ENCODE measurements around the gene EXTL1.

The EXTL1 gene

DNA sequence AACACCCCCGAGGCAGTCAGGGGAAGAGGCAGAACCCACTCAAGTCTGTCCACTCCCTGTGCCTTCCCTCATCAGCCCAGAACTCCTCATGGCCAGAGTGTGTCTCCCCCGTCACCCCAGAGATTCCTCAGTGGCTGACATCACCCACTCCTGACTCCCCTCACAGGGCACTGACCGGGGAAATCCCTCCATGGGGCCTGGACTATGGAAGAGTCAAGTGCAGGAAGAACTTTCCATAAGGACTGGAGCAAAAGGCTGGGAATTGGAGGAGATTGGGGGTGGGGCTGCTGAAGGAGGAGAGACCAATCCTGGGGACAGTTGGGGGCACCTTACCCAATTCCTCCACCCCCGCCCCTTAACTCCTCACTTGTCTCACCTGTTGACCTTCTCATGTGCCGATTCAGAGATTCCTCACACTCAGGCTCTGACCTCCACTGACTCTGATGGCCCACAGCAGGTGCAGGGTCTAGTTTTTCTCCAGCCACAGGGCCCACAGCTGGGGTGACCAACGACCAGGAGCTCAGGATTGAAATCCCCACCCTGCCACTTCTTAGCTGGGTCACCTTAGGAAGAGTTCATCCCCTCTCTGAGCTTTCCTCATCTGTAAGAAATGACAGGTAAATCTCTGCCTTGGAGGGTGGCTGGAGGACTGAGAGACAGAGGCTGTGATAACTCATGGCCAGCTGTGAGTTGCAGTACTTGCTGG is 481 bp upstream of the EXTL1 start:
- intact Hi-C loops (cut with DNase I): no loop called here
- DNase-seq: no peak

- DNase-seq: peak in 1 of 10 donors; percentile 85
- intact Hi-C loops (cut with DNase I): no loop called here
Measured at GRCh38 chr1:26022404-26022779, 817 bp downstream of the EXTL1 start.

DNA sequence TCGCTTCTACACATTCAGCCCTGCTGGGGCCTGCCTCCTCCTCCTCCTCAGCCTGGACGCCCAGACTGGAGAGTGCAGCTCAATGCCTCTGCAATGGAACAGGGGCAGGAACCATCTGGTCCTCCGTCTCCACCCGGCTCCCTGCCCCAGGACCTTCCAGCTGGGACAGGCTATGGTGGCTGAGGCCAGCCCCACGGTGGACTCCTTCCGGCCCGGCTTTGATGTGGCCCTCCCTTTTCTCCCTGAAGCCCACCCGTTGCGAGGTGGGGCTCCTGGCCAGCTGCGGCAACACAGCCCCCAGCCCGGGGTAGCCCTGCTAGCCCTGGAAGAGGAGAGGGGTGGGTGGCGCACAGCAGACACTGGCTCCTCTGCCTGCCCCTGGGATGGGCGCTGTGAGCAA is 1.4 kb downstream of the EXTL1 start:
- intact Hi-C loops (cut with DNase I): no loop called here
- peak in 3 of 10 donors; percentile 19 to 86 (median 80) for DNase-seq

- no peak for DNase-seq
- intact Hi-C loops (cut with DNase I): no loop called here
Measured at GRCh38 chr1:26023826-26024225, 2.3 kb downstream of the EXTL1 start.

DNA sequence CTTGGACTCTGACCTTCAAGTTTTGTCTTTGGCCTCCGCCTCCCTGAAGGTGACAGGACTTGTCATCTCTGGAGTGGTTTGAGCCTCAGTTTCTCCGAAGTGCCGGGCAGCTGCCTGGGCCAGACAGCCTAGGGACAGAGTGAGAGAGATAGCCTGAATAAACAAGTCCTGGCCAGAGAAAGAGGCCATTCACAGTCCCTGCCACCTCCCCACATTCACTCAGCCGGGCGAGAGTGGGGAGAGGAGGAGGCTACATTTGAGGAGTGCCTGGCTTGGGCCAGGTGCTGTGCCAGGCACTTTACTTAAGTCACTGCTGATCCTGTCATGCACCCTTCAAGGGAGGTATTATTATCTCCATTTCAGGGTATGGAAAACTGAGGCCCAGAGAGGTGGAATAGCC is 3.5 kb downstream of the EXTL1 start:
- peak in 1 of 10 donors; percentile 81 for DNase-seq

GRCh38 chr1:26025517-26025916 is 3.9 kb downstream of the EXTL1 start:
- intact Hi-C loops (cut with DNase I): no loop called here
- DNase-seq: no peak

More for the DNA sequence above, 3.5 kb downstream of the EXTL1 start:
- intact Hi-C loops (cut with DNase I): no loop called here

GRCh38 chr1:26027716-26028489 is 6.3 kb downstream of the EXTL1 start:
- DNase-seq: peak in 2 of 10 donors; percentile 38 to 91

DNA sequence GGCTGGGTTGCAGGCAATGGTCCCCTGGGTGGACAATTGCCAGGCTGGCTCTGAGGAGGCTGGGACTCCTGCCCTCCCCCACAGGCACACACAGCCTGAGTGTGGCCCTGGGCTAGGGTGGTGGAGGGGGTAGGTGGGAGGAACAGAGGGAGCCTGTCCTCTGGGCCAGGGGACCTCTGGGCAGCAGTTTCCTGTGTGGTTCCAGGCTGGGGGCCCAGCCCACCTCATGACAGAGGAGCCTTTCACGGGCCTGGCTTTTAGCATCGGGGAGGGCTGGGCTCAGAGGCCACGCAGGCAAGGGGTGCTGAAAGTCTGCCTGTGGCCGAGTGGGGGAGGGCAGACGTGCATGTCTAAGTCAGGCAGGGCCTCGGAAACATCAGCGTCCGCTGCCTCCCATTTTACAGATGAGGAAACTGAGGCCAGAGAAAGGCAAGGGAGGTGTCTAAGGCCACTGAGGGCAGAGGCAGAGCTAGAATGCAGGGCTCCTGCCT is 7.0 kb downstream of the EXTL1 start:
- peak in 1 of 10 donors; percentile 85 for DNase-seq
- intact Hi-C loops (cut with DNase I): no loop called here

More at GRCh38 chr1:26027716-26028489, 6.3 kb downstream of the EXTL1 start:
- intact Hi-C loops (cut with DNase I): no loop called here

GRCh38 chr1:26029054-26029863 is 7.7 kb downstream of the EXTL1 start:
- intact Hi-C loops (cut with DNase I): no loop called here
- DNase-seq: peak in 1 of 10 donors; percentile 80

DNA sequence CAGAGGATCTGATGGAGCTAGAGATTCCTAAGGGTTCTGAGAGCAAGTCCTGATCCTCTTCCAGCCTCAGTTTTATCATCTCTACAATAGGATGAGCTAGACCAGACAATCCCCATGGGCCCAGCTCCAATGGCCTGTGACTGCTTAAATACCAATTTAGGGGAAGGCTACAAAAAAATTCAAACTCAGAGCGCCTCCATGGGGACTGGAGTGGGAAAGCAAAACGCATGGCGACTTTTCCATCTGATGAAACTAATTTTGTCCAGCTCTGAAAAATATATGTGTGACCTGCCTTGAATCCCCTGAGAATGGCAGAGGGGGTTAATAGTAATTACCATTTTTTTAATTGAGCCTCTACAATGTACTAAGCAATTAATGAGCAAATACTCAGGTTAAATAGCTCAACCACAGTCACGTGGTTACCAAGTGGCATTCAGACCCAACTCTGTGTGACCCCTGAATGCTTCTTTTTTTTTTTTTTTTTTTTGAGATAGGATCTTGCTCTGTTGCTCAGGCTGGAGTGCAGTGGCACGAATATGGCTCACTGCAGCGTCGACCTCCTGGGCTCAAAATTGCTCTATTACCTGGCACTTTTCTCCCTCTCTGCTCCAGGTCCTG is 8.4 kb downstream of the EXTL1 start:
- peak in 2 of 10 donors; percentile 30 to 32 for DNase-seq
- intact Hi-C loops (cut with DNase I): no loop called here

DNA sequence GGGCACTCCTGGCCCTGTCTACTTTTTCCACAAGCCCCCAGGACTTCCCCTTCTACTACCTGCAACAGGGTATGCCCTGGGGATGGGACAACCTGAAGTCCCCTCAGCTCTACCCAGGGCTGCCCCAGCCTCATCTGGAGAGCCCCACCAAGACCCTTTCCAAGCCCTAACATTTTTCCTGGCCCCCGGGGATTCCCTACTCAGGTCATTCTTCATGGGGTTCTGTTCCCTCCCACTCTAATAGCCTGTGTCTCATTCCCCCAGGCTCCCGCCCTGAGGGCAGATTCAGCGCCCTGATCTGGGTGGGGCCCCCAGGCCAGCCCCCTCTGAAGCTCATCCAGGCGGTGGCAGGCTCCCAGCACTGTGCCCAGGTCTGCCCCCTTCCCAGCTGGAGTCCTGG is 9.6 kb downstream of the EXTL1 start:
- DNase-seq: peak in 1 of 10 donors; percentile 55
- intact Hi-C loops (cut with DNase I): no loop called here

GRCh38 chr1:26031611-26032220 is 10.1 kb downstream of the EXTL1 start:
- no peak for DNase-seq
- intact Hi-C loops (cut with DNase I): no loop called here

DNA sequence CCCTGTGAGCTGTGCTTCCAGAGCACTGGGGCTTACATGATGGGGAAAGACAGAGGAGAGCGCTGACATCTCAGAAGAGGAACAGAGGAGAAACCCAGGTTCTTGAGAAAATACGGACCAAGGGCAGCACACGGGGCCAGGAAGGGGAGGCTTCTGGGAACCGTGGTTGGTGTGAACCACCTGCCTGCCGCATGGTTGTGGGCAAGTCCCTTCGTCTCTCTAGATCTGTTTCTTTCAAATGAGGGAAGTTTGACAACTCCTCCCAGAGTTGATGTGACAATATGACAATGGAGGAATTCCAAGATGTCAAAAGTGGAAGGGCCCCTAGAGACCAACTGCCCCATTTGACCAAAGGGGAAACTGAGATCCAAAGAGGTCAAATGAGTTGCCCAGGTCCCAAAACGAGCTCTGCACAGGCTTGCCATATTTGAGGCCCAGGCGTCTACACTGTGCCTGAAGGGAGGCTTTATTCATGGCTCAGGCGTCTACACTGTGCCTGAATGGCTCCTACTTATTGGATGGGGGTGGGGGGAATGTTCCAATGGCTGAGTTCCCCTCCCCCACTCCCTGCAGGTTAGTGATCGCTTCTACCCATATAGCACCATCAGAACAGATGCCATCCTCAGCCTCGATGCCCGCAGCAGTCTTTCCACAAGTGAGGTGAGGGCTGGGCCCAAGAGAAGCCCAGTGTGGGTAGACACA is 11.2 kb downstream of the EXTL1 start:
- peak in 1 of 10 donors; percentile 22 for DNase-seq
- intact Hi-C loops (cut with DNase I): no loop called here

GRCh38 chr1:26034504-26035202 is 13.1 kb downstream of the EXTL1 start:
- DNase-seq: peak in 1 of 10 donors; percentile 87
- intact Hi-C loops (cut with DNase I): loop anchor here (5.0 kb wide), 2 partner anchors 68 to 128 kb away; no protein-coding TSS in a partner anchor

GRCh38 chr1:26035203-26035958 is 13.8 kb downstream of the EXTL1 start:
- intact Hi-C loops (cut with DNase I): loop anchor here (5.0 kb wide), 2 partner anchors 67 to 127 kb away; no protein-coding TSS in a partner anchor
- DNase-seq: peak; percentile 92 to 99 (median 97)

DNA sequence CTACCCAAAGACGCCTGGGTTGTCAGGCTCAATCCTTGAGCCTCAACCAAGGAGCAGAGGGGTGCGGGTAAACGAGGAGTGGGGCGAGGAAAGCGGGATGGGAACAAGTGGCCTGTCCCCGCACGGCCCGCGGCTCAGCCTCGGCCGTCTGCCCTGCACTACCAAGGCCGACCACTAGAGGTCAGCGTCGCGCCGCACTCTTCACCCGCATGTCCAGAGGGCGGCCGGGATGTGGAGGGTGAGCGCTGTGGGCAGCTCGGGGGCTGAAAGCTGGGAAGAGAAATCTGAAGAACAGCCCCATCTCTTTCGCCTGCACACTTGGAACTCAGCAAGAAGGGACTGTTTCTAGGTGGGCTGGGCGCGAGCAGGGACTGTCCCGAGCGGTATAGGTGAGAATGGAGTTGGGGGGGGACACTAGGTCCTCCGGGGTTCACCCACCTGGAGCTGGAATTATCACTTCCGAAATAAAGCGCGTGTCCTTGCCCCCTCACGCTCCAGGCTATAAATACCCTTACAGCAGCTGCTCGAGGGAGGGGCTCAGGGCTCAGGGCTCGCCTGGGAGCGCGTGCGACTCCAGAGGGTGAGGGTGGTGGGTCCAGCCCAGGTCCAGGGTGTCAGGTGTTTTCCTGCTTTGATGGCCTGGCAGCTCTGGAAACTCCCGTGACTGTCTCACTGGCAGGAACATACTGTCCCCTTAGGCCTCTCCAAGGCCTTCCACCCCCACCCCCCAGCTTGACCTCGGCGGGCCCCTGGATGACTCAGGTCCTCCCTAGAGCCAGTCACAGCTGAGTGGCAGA is 14.6 kb downstream of the EXTL1 start:
- DNase-seq: peak; percentile 70 to 98 (median 86)
- intact Hi-C loops (cut with DNase I): loop anchor here (1.0 to 5.0 kb wide), 3 partner anchors 66 to 126 kb away; no protein-coding TSS in a partner anchor

Measured in posterior cingulate gyrus (tissue), 11 donors.